Measurements from ENCODE around the gene VAMP1. TPM values are rescaled to one million over a fixed set of nuclear protein-coding genes. Genes with fewer than 3 reads are reported as not detected.

The VAMP1 gene
- total and polyA plus RNA-seq, 2 of the 8 experiments (the other 6 are each of a cell fraction or from before 2014, with no cell fraction given), result 10.8 to 23.1 TPM

- TF ChIP-seq BCL11A (IDR thresholded peaks at IDR 0.05; ENCODE audit: low read depth in 2 of 2, low read length in 2 of 2), result no peak
- no peak for TF ChIP-seq JUN (IDR thresholded peaks at IDR 0.05; ENCODE audit: low read depth, low read length)
- no peak for TF ChIP-seq HDAC6 (IDR thresholded peaks at IDR 0.05; ENCODE audit: low read depth, low read length)
- no peak for TF ChIP-seq CBX5 (IDR thresholded peaks at IDR 0.05; ENCODE audit: low read depth, low read length)
- TF ChIP-seq CTBP2 (IDR thresholded peaks at IDR 0.05; ENCODE audit: borderline replicate concordance, insufficient read depth, insufficient read length, low read length), result no peak
- no peak for TF ChIP-seq CHD1 (IDR thresholded peaks at IDR 0.05; ENCODE audit: low read depth, low read length)
- no peak for TF ChIP-seq TEAD4 (IDR thresholded peaks at IDR 0.05; ENCODE audit: low read depth, low read length)
Measured at GRCh38 chr12:6443361-6443983, 27.0 kb downstream of the VAMP1 start (continued).

Measured in H1 (cell line).